Right ventricle myocardium inferior (tissue), 1 donor: ENCODE results near the gene PRDM11. TPM values are rescaled to one million over a fixed set of nuclear protein-coding genes. Genes with fewer than 3 reads are reported as not detected.
"Not testable (repeated sequence)": the region's sequence is repeated elsewhere in the genome, so short reads cannot be mapped to it uniquely, and the experiment has no call there.

Source experiments
- ATAC-seq: fragments of 200-7000 bp; cut with Tn5 transposase; one replicate; pipeline ENCODE4 v1.9.1; 2020; ENCODE audit warnings: mild to moderate bottlenecking, moderate library complexity
- DNase-seq: peaks from one replicate; pipeline ENCODE4 v3.0.0; 2021; ENCODE audit errors: missing footprints
- intact Hi-C: fragments of 100-400 bp; cut with DNase I; formaldehyde crosslinking; loops from one replicate; pipeline ENCODE4 v1.11.0; 2022
- total RNA-seq: library from RNA; stranded (reverse); fragmentation: NEBNext Ultra II Directional; extraction: Animal tissue kit (Norgen Biotek cat#: 25700); gene quantifications from one replicate; pipeline ENCODE4 v1.2.1, GENCODE V29; 2021
- donor health status: DM: no; HTN: yes; CAD: no; lungs with severe emphysema.

Gene PRDM11
- total RNA-seq, 1 donor from 2014 or later: 16.0 TPM

GRCh38 chr11:45237711-45238315 is 91.4 kb downstream of the PRDM11 start:
- ATAC-seq: peak; percentile 73

DNA sequence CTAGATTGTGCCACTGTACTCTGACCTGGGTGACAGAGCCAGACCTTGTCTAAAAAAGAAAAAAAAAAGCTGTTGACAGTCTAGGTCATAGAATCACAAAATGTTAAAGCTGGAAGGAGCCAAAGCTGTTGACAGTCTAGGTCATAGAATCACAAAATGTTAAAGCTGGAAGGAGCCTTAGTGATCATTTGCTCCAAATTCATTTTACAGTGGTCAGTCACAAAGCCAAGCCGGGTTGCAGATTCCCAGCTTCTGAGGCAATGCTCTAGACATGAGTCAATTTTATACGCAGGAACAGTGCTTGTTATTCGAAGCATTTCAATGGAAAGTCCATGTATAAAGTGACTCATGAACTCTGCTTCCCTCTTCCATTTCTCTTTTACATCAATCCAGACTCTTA is 92.3 kb downstream of the PRDM11 start:
- ATAC-seq (peak; percentile 64), DNase-seq (no peak)
- intact Hi-C loops: no loop called here

More at GRCh38 chr11:45237711-45238315, 91.4 kb downstream of the PRDM11 start:
- no peak for DNase-seq
- intact Hi-C loops: no loop called here

- DNase-seq: no peak
- no peak for ATAC-seq
- intact Hi-C loops: no loop called here
These were observed 93.3 kb downstream of the PRDM11 start for GRCh38 chr11:45239733-45240132.

DNA sequence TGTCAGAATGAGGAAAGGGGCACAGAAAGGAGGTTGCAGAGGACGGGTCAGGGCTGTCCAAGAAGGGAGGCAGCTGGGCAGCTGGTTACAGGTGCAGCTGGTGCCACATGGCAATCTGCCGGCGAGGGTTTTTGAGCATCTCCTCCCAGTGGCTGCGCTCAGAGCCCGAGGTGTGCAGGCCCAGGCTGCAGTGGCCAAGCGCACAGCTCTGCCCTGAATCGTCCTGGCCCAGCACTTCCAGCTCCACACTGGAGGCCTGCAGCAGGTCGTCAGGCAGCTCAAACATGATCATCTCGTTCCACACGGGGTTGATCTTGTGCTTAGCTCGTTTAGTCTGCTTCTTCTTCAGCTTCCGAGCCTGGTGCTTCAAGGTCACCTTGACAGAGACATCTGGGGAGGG is 97.5 kb downstream of the PRDM11 start:
- intact Hi-C loops: no loop called here
- ATAC-seq (no peak), DNase-seq (no peak)

DNA sequence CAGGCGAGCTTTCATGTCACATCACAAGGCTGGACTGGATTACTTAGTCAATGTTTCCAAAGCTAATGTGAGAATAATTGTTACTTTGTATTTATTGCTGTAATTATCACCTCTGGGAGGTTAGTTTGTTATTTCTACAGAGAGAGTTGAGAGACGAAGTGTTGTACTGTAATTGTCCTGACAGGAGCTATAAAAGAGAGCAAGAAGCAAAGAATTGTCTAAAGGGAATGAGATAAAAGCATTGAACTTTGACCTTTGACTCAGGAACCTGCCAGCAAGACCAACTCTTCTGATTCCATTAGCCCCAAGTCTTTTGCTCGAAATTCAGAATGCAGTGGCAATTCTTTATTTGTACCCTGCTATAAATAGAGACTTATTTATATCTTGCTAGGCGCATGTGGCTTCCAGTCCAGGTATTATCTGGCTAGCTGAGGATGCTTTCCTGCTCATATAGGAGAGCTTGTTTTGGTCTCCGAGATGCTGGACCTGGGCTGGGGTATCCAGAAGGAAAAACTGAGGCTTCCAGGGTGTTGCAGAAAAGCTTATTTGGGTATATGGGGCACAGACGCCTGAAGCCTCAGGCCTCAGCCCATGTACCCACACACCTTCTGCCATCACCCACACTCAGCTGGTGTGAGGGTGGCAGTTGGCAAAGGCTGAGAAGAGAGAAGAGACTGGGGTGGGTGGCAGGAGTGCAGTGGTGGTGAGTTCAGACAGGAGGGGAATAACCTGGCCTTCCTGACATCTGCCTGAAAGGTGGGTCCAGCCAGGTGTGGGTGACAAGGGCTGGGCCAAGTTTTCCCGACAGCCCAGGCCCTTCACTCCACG is 99.0 kb downstream of the PRDM11 start:
- intact Hi-C loops: no loop called here
- ATAC-seq: no peak

DNA sequence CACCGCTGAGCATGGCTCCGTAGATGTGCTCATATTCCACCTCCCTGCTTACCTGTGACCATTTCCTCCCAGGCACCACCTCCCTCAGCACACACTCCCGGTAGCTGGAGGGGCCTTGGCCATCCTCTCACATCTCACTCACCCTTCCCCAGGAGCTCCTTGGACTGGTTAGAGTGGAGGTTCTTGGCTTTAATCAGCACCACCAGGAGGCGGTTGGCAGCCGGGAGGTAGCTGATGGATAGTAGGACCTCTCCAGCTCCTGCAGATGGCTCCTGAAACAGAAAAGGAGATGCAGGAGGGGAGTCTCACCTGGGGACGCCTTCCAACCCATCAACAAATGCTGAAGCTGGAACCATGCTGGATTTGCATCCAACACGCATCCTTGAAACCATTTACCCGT is 99.8 kb downstream of the PRDM11 start:
- DNase-seq: no peak
- intact Hi-C loops: no loop called here
- no peak for ATAC-seq

More for the DNA sequence above, 99.0 kb downstream of the PRDM11 start:
- no peak for DNase-seq

GRCh38 chr11:45247433-45247832 is 101.0 kb downstream of the PRDM11 start:
- DNase-seq (no peak), ATAC-seq (no peak)

GRCh38 chr11:45248501-45249011 is 102.1 kb downstream of the PRDM11 start:
- no peak for ATAC-seq
- no peak for DNase-seq
- intact Hi-C loops: no loop called here

More at GRCh38 chr11:45247433-45247832, 101.0 kb downstream of the PRDM11 start:
- intact Hi-C loops: no loop called here

DNA sequence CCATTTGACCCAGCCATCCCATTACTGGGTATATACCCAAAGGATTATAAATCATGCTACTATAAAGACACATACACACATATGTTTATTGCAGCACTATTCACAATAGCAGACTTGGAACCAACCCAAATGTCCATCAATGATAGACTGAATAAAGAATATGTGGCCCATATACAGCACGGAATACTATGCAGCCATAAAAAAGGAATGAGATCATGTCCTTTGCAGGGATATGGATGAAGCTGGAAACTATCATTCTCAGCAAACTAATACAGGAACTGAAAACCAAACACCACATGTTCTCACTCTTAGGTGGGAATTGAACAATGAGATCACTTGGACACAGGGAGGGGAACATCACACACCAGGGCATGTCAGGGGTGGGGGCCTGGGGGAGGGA is 102.9 kb downstream of the PRDM11 start:
- DNase-seq, intact Hi-C loops, ATAC-seq: not testable (repeated sequence)

DNA sequence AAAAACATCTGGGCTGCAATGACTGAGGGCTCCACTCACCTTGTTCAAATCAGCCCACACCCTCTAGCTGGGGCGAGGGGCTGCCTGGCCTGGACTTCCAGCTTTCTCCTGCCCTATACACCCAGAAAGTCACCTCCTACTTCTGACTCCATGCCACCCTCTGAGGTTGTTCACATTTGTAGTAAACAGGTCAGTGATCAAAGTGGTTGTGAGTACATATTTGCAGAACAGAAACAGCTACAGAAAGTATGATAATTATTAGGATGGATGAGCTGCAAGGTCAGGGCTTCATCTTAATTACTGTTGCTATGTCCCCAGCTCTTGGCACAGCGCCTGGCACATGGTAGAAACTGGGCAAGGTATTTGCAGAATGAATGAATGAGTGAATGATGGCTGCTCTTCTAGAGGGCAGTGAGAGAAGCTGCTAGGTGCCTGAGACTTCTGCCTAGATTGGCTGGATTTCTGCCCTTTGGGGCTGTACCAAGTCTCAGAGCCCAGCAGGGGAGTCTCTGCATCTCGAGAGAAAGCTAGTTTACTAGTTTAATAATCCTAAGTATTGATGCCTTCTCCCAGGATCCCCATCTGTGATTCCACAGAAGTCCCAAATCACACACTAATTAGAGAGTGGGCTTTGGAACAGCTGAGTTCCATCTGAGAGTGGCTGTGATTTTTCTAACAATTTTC is 103.7 kb downstream of the PRDM11 start:
- no peak for DNase-seq
- intact Hi-C loops: no loop called here
- ATAC-seq: no peak

DNA sequence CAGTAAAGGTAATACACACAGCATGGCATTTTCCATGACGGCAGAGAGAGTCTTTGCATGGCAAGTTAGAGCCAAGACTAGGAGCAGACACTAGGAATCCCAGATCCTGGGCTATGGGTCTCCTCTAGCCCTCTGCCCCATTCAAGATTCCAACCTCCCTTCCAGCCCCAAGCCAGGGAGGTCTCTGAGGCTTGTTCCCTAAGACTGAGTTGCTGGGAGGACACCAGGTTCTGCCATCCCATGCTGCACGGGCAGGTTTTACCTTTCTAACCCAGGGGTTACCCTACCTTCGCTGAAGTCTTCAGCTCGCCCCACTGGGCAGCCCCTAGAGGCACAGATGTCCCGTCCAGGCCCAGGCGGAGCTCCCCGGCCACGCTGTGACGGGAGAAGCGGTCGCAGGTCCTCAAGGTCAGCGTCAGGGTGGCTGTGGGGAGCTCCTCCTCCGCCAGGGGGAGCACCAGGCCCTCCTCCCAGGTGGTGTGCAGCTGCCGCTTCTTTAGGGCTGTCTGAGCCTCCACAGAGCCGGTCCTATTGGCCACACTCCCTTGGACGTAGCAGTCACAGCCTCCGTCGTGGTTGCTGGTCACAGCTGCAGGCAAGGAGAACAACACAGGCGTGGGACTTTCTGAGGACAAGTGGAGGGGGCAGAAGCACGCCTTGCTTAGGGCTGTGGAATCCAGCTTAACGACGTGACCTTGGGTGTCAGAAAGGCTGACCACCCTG is 105.9 kb downstream of the PRDM11 start:
- ATAC-seq: peak; percentile 84
- DNase-seq: peak; percentile 82
- intact Hi-C loops: loop anchor here (2.0 kb wide), 1 partner anchor 81 kb away; no protein-coding TSS in a partner anchor

DNA sequence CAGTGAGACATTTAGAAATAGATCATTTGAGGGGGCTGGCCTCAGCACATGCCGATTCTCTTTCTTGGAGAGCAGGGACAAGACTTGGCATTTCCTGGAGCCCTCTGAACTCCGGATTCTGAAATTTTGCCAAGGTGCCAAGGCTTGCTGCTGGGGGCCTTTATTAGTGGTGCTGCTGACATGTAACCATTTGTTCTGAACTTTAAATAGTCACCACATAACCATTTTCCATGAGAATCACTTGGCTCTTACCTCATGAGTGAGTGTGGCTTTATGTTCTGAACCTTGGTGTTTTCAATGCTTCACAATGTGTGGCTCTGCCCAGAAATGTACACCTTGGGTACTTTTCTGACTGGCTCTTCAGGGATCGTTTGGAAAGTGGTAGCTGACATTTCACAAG is 106.4 kb downstream of the PRDM11 start:
- ATAC-seq (no peak), DNase-seq (no peak)
- intact Hi-C loops: loop anchor here (2.0 kb wide), 1 partner anchor 80 kb away; no protein-coding TSS in a partner anchor

GRCh38 chr11:45253640-45254039 is 107.2 kb downstream of the PRDM11 start:
- ATAC-seq (no peak), DNase-seq (no peak)
- intact Hi-C loops: loop anchor here (2.0 kb wide), 1 partner anchor 79 kb away; no protein-coding TSS in a partner anchor

DNA sequence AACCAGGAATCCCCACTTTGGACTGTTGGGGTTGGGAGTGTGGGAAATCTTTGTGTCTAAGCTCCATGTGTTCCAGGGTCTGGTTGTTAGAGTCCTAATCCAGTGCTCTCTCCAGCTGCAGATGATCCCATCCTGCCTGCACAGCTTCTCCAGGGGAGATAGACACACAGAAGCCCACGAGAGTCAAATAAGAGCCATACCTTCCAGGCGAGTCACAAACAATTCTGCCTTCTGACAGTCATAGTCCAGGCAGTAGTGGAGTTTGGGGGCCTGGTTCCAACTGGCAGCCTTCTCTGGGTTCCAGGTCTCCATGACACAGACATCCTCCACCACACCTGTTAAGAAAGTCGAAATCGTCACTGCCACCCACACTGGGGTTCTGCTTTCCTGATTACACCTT is 107.6 kb downstream of the PRDM11 start:
- intact Hi-C loops: no loop called here
- no peak for ATAC-seq

GRCh38 chr11:45258982-45259530 is 112.6 kb downstream of the PRDM11 start:
- ATAC-seq: no peak

More for the DNA sequence above, 107.6 kb downstream of the PRDM11 start:
- DNase-seq: no peak

DNA sequence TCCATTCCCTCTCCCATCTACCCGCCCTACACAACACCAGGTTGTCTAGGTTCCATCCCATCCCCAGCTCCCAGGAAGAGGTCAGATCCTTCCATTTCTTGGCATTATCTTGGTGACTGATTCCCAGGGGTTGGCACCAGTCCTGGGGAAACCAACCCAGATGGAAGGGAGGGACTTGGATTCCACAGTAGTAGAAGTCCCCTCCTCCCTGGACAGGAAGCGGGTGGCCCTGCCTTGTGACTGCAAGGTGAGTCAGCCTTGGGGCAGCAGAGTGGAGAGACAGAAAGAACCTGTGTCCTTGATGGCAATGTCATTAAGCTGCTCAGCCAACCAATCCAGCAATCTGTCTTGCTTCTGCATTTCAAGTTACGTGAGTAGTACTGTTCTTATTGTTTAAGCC is 113.2 kb downstream of the PRDM11 start:
- no peak for ATAC-seq
- intact Hi-C loops: no loop called here

More at GRCh38 chr11:45258982-45259530, 112.6 kb downstream of the PRDM11 start:
- DNase-seq: no peak
- intact Hi-C loops: no loop called here

GRCh38 chr11:45260071-45260470 is 113.6 kb downstream of the PRDM11 start:
- ATAC-seq (no peak), DNase-seq (no peak)
- intact Hi-C loops: no loop called here

More for the DNA sequence above, 113.2 kb downstream of the PRDM11 start:
- DNase-seq: no peak

- intact Hi-C loops: no loop called here
- no peak for ATAC-seq
- no peak for DNase-seq
These were observed 116.5 kb downstream of the PRDM11 start for GRCh38 chr11:45262900-45263299.
